T-cell (primary cell): ENCODE results near the gene ELL. TPM values are rescaled to one million over a fixed set of nuclear protein-coding genes. Genes with fewer than 3 reads are reported as not detected.

Experiments
- ATAC-seq, 4 experiments: fragments of 200-7000 bp in 3 of 4; fragments of 150-1000 bp in 1 of 4; cut with Tn5 transposase; replicated peaks in 1 of 4; 1 replicate in 3 of 4; 2 replicates in 1 of 4; pipeline ENCODE4 v1.10.0; 2021; ENCODE audit warnings: moderate library complexity in 3 of 4, mild to moderate bottlenecking in 2 of 4, moderate number of reproducible peaks in 1 of 4
- CTCF ChIA-PET, 2 donors: fragments of 300-600 bp; sonication (Branson Sonifier 250); formaldehyde crosslinking; loops; one replicate each; lab custom pipeline; 2022; ENCODE audit warnings: antibody characterized with exemption in 2 of 2; lab: Charles Lee
- POLR2A ChIA-PET, 2 donors: fragments of 300-600 bp; sonication (Branson Sonifier 250); formaldehyde crosslinking; loops; one replicate each; lab custom pipeline; 2022; ENCODE audit warnings: antibody characterized with exemption in 2 of 2; lab: Charles Lee
- DNase-seq, 35 experiments: peaks; one replicate each; pipeline versions ENCODE4 v3.0.0 to v3.0.0-alpha.2; 2013 to 2023
- H3K27ac ChIP-seq: one replicate; pipeline ENCODE4 v1.5.1; 2013; ENCODE audit warnings: low read length
- H3K27me3 ChIP-seq, 2 experiments: replicated peaks in 1 of 2; 1 replicate in 1 of 2; 2 replicates in 1 of 2; pipeline versions ENCODE4 v1.6.1 to v1.7.0; 2013; ENCODE audit warnings: low read length in 1 of 2, mixed read lengths in 1 of 2; ENCODE audit not compliant: control insufficient read depth in 2 of 2, insufficient read depth in 2 of 2; ENCODE audit errors: extremely low read depth in 1 of 2
- H3K36me3 ChIP-seq, 2 donors: 1 replicate in 1 of 2; 2 replicates in 1 of 2; pipeline versions ENCODE4 v1.6.1 to v1.7.0; 2013; ENCODE audit warnings: low read length in 1 of 2; ENCODE audit not compliant: control insufficient read depth in 2 of 2, insufficient read depth in 1 of 2; ENCODE audit errors: extremely low read depth in 1 of 2
- H3K4me1 ChIP-seq, 2 experiments: 1 replicate in 1 of 2; 2 replicates in 1 of 2; pipeline versions ENCODE4 v1.6.1 to v1.7.0; 2013; ENCODE audit warnings: low read length in 2 of 2, mixed read lengths in 1 of 2; ENCODE audit not compliant: insufficient read depth in 2 of 2, control insufficient read depth in 1 of 2; ENCODE audit errors: extremely low read depth in 1 of 2
- H3K4me3 ChIP-seq, 2 donors: 1 replicate in 1 of 2; 2 replicates in 1 of 2; pipeline versions ENCODE4 v1.5.1 to v1.7.0; 2013; ENCODE audit warnings: mild to moderate bottlenecking in 2 of 2, low read length in 1 of 2, moderate library complexity in 1 of 2; ENCODE audit not compliant: control insufficient read depth in 1 of 2; ENCODE audit errors: extremely low read depth in 1 of 2
- H3K9me3 ChIP-seq: 2 replicates; pipeline ENCODE4 v1.7.0; 2013
- H3K27ac Mint-ChIP-seq, 2 donors: one replicate each; pipeline ENCODE4 v1.8.0; 2020 to 2021; ENCODE audit warnings: mild to moderate bottlenecking in 2 of 2, mixed read lengths in 2 of 2
- H3K27me3 Mint-ChIP-seq, 2 donors: one replicate each; pipeline ENCODE4 v1.8.0; 2021 to 2022; ENCODE audit warnings: mixed read lengths in 2 of 2
- H3K36me3 Mint-ChIP-seq: one replicate; pipeline ENCODE4 v1.8.0; 2021; ENCODE audit warnings: mixed read lengths
- H3K4me1 Mint-ChIP-seq, 3 donors: one replicate each; pipeline ENCODE4 v1.8.0; 2020 to 2022; ENCODE audit warnings: mixed read lengths in 3 of 3, mild to moderate bottlenecking in 1 of 3
- H3K4me3 Mint-ChIP-seq, 3 donors: one replicate each; pipeline ENCODE4 v1.8.0; 2020 to 2022; ENCODE audit warnings: mild to moderate bottlenecking in 3 of 3, mixed read lengths in 3 of 3, moderate library complexity in 3 of 3
- H3K9me3 Mint-ChIP-seq, 3 donors: one replicate each; pipeline ENCODE4 v1.8.0; 2020 to 2022; ENCODE audit warnings: mixed read lengths in 3 of 3
- WGBS: methylation state at CpG from one replicate; pipeline ENCODE4 v1.1.5; 2013; ENCODE audit warnings: missing lambda C conversion rate; ENCODE audit not compliant: insufficient coverage; 5-methylcytosine and 5-hydroxymethylcytosine counted together
- total RNA-seq, 35 experiments: library from RNA in 6 of 35; stranded (reverse) in 6 of 35; fragments of 120-200 nt in 1 of 35; gene quantifications; one replicate each; pipeline versions ENCODE4 v1.2.1 to v1.2.4 and lab custom pipeline; 2013 to 2026

ELL gene
- total RNA-seq, 5 donors from 2014 or later (not counting 1 experiment from before 2014, with no cell fraction given), result 27.2 to 46.4 (median 33.4) TPM

DNA sequence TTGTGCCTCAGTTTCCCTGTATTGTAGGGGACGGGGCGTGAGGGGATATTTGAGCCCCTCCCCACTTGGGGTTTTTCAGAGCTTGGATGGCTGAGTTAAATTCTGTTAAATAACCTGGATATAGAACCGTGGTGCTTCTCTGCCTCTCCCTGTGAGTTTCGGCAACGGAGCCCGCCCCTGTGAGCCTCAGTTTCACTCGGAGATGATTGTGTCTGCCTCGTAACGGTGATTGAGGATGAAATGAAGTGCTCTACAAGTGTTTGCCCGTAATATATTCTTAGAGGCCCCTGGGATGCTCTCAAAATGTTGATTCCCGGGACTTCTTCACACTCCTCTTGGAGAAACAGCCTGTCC, 36.3 kb upstream of the ELL start:
- H3K36me3 Mint-ChIP-seq, result peaks cover 7% of the 10 kb centered on the region
- peak overlapping the region; percentile 80 to 85 for H3K4me3 ChIP-seq

DNA sequence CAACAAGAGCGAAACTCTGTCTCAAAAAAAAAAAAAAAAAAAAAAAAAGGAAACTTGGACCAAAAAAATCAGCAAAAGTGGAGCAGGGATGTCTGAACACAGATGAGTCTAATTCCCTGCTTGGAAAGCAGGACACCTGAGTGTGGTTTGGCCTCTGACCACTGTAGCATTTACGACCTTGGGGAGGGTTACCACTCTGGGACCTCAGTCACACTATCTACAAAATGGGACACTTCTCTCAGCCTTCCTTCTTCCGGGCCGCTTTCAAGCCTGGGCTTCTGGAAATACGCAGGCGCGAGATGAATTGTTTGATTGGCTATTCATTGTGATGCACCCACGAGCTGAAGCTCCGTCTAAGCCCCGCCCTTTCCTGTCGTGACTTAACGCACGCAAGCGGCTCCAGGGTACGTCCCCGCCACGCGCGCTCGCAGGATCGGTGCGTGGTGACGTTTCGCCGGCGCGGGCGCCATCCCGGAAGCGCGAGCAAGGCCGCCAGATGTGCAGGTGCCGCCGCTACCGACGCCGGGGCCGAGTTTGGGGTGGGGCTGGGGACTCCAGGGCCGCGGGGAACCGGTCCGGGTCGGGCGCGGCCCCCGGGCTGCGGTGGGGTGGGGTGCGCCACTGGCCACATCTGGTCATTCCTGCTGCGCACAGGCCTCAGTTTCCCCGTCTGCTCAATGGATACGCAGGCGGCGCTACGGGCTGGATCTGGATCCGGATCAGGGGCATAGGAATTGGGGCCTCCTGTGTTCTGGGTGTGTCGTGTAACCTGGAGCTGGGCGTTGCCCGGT, 35.7 kb upstream of the ELL start, which contains the start of gene KXD1:
KXD1 (plus strand) TSS at position 460 of the 791 bp plus-strand sequence. CDS start 4,187 bp downstream, outside the sequence.
- H3K27me3 ChIP-seq, result no peaks in the 10 kb centered on the region
- H3K9me3 ChIP-seq, result no peaks in the 10 kb centered on the region
- Mint-ChIP-seq H3K9me3 (no peaks in the 10 kb centered on the region), H3K27me3 (no peaks in the 10 kb centered on the region), H3K27ac (peak within 1 kb of the TSS; percentile 90 to 92), H3K4me1 (peaks cover 23 to 28% (median 23%) of the 10 kb centered on the region in 3 donors), H3K36me3 (peaks cover 4% of the 10 kb centered on the region), H3K4me3 (peak within 1 kb of the TSS; percentile 87 to 90 (median 87))
- peak within 1 kb of the TSS; percentile 90 for H3K27ac ChIP-seq
- peak within 1 kb of the TSS; percentile 80 to 85 for H3K4me3 ChIP-seq
- ChIA-PET CTCF (interaction anchor here (0.6 to 2.6 kb wide), 10 partner anchors 10 to 138 kb away, joined by 3 to 13 read pairs (median 3); partner anchors contain the start of genes ELL (in 1 of the 2), REX1BD (in 1 of the 2), SSBP4 (in 1 of the 2) and UBA52 (in 1 of the 2)), POLR2A (interaction anchor here (0.6 to 1.5 kb wide), 8 partner anchors 13 to 706 kb away, joined by 3 to 18 read pairs (median 6); partner anchors contain the start of genes UBA52 (in 2 of the 2), FKBP8 (in 1 of the 2) and REX1BD (in 1 of the 2))
- peaks cover 0 to 10% of the 10 kb centered on the region in 2 donors for H3K36me3 ChIP-seq
- WGBS, result 1% methylated on average over 57 of the region's 58 CpGs
- H3K4me1 ChIP-seq, result peaks cover 14 to 27% of the 10 kb centered on the region in 2 experiments
- ATAC-seq, result peak; percentile 99 to 100 (median 100)
- DNase-seq, result peak; percentile 88 to 100 (median 98)

More for the DNA sequence above, 36.3 kb upstream of the ELL start:
- DNase-seq, result peak in 2 of 35 experiments; percentile 25 to 35
- Mint-ChIP-seq H3K9me3 (no peaks in the 10 kb centered on the region), H3K27ac (peak overlapping the region; percentile 90 to 92), H3K4me3 (peak overlapping the region; percentile 87 to 90 (median 87)), H3K4me1 (peaks cover 23 to 28% (median 23%) of the 10 kb centered on the region in 3 donors), H3K27me3 (no peaks in the 10 kb centered on the region)
- peaks cover 14 to 27% of the 10 kb centered on the region in 2 experiments for H3K4me1 ChIP-seq
- no peak for ATAC-seq
- CTCF ChIA-PET, result interaction anchor here (0.6 to 2.6 kb wide), 9 partner anchors 10 to 555 kb away, joined by 3 to 13 read pairs (median 6); partner anchors contain the start of genes ELL (in 1 of the 2), REX1BD (in 1 of the 2) and UBA52 (in 1 of the 2)
- H3K9me3 ChIP-seq, result no peaks in the 10 kb centered on the region
- H3K27me3 ChIP-seq, result no peaks in the 10 kb centered on the region
- 3% methylated on average over 11 of the region's 11 CpGs for WGBS
- POLR2A ChIA-PET, result interaction anchor here (0.6 to 1.5 kb wide), 6 partner anchors 13 to 269 kb away, joined by 4 to 18 read pairs (median 6); partner anchors contain the start of genes UBA52 (in 2 of the 2) and REX1BD (in 1 of the 2)
- H3K36me3 ChIP-seq, result peaks cover 1 to 16% of the 10 kb centered on the region in 2 donors
- peak overlapping the region; percentile 90 for H3K27ac ChIP-seq

DNA sequence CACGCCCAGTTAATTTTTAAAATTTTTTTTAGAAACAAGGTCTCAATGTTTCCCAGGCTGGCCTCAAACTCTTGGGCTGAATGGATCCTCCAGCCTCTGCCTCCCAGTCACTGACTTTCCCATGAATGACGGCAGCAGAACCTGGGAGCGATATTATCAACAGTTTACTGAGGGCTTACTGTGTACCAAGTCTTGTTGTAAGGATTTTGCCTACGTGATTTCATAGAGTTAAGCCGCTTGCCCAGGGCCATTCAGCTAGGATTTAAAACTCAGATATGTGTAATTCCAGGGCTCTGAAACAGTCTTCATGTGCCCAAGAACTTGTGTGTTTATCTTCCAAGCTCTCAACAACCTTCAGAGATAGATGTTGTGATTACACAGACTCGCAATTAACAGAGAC, 29.8 kb upstream of the ELL start:
- ChIA-PET POLR2A (no interaction called here), CTCF (no interaction called here)
- ATAC-seq, result no peak
- no peaks in the 10 kb centered on the region for H3K36me3 Mint-ChIP-seq
- H3K27ac ChIP-seq, result no peak overlapping the region
- no peak overlapping the region for H3K4me3 Mint-ChIP-seq
- H3K36me3 ChIP-seq, result no peaks in the 10 kb centered on the region
- no peak for DNase-seq
- H3K9me3 Mint-ChIP-seq, result no peaks in the 10 kb centered on the region
- H3K4me1 Mint-ChIP-seq, result no peaks in the 10 kb centered on the region
- H3K9me3 ChIP-seq, result no peaks in the 10 kb centered on the region
- peaks cover 0 to 6% of the 10 kb centered on the region in 2 experiments for H3K27me3 ChIP-seq
- H3K27me3 Mint-ChIP-seq, result no peaks in the 10 kb centered on the region
- H3K4me1 ChIP-seq, result peaks cover 0 to under 1% of the 10 kb centered on the region in 2 experiments
- 100% methylated on average over 3 of the region's 6 CpGs for WGBS
- no peak overlapping the region for H3K4me3 ChIP-seq
- no peak overlapping the region for H3K27ac Mint-ChIP-seq

DNA sequence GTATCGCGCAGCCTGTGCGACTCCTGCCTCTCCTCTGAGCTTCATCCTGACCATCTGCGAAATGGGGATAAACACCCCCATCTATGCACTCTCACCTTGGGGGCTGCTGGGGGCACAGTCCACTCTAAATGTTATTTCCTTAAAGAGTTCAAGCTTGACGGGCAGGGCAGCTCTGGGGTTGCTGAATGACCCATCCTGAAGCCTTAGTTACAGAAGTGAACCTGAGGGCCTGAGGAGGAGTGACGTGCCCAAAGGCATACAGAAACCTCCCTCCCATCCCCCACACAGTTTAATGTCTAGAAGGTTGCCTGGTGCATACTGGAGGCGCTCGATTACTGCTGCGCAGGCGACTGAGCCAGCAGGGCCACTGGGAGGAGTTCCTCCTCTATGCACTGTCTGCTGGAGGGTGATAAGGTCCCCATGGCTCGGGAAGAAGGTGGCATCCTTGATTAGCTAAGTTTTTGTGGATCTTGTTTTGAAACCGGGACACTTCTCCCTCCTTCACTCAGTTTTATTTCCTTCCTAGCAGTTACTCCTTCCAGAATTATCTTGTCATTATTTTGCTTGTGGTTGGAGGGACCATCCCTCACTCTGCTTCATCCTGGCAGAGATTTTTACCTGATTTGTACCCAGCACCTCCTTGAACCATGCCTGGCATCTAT, 22.1 kb upstream of the ELL start:
- DNase-seq, result peak; percentile 38 to 89 (median 65)
- peak; percentile 73 to 79 (median 76) for ATAC-seq
- Mint-ChIP-seq H3K4me1 (peaks cover 19 to 32% (median 27%) of the 10 kb centered on the region in 3 donors), H3K9me3 (no peaks in the 10 kb centered on the region), H3K4me3 (peak overlapping the region; percentile 86 to 95 (median 89)), H3K27ac (peak overlapping the region; percentile 95 to 98), H3K36me3 (no peaks in the 10 kb centered on the region), H3K27me3 (no peaks in the 10 kb centered on the region)
- 0% methylated on average over 4 of the region's 12 CpGs for WGBS
- Histone ChIP-seq H3K9me3 (no peaks in the 10 kb centered on the region), H3K27ac (peak overlapping the region; percentile 90), H3K4me3 (peak overlapping the region; percentile 73 to 77), H3K4me1 (peaks cover 4 to 28% of the 10 kb centered on the region in 2 experiments), H3K27me3 (peaks cover 0 to 9% of the 10 kb centered on the region in 2 experiments), H3K36me3 (peaks cover 6 to 18% of the 10 kb centered on the region in 2 donors)
- POLR2A ChIA-PET, result interaction anchor here (0.9 to 1.2 kb wide), 3 partner anchors 13 to 45 kb away, joined by 3 to 18 read pairs (median 3); partner anchors contain the start of gene KXD1 (in 1 of the 2)
- CTCF ChIA-PET, result interaction anchor here (1.0 to 1.4 kb wide), 4 partner anchors 15 to 69 kb away, joined by 3 to 5 read pairs (median 4); no protein-coding TSS in a partner anchor

DNA sequence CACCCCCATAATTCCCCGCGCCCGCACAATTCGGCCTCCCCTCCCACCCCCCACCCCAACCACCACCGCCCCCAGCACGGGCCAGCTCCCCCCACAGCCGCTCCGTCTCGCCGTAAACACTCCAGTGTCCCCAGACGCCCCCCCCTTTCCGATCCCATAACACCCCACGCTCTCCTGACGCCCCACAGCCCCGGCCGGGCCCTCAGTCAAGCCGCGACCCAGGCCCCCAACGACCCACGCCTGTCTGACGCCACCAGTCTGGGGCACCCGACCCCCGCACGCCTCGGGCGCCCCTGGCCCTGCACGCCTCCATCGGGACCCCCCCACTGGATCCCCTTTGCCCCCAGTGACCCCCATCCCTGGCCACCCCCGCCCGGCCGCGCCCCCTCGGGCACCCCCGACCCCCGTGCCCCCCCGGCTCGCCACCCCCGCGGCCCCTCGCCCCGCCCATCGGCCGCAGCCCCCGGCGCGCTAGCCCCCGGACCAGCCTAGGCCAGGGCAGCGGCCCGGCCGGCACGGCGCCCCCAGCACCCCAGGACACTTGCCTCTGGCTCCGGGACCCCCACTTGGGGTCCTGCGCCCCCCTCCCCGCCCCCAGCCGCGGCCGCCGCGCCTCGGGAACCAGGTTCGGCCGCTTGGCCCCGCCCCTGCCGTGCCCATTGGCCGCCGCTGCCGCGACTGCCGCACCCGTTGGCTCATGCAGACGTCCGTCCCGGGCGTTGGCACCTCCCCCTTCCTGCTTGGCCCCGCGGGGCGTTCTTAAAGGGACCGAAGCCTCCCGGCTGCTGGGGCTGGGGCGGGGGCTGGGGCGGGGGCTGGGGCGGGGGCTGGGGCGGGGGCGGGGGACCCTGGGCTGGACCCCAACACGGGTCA, 21.3 kb upstream of the ELL start, which contains the start of gene FKBP8:
FKBP8 (minus strand) TSS at position 633 of the 873 bp plus-strand sequence. CDS start 1,603 bp downstream, outside the sequence.
- Histone ChIP-seq H3K9me3 (no peaks in the 10 kb centered on the region), H3K4me1 (peaks cover 4 to 28% of the 10 kb centered on the region in 2 experiments), H3K27me3 (peaks cover 0 to 4% of the 10 kb centered on the region in 2 experiments), H3K36me3 (peaks cover 6 to 23% of the 10 kb centered on the region in 2 donors), H3K27ac (peak within 1 kb of the TSS; percentile 90), H3K4me3 (peak within 1 kb of the TSS; percentile 73 to 77)
- no peaks in the 10 kb centered on the region for H3K9me3 Mint-ChIP-seq
- ATAC-seq (peak; percentile 96 to 98 (median 97)), DNase-seq (peak; percentile 80 to 96 (median 90))
- peak within 1 kb of the TSS; percentile 95 to 98 for H3K27ac Mint-ChIP-seq
- under 1% methylated on average over 35 of the region's 86 CpGs for WGBS
- no peaks in the 10 kb centered on the region for H3K36me3 Mint-ChIP-seq
- H3K27me3 Mint-ChIP-seq, result no peaks in the 10 kb centered on the region
- CTCF ChIA-PET, result interaction anchor here (0.6 to 1.4 kb wide), 5 partner anchors 14 to 132 kb away, joined by 3 to 5 read pairs (median 4); partner anchors contain the start of gene KXD1 (in 1 of the 2)
- peaks cover 19 to 32% (median 27%) of the 10 kb centered on the region in 3 donors for H3K4me1 Mint-ChIP-seq
- peak within 1 kb of the TSS; percentile 86 to 95 (median 89) for H3K4me3 Mint-ChIP-seq
- POLR2A ChIA-PET, result interaction anchor here (0.9 to 1.2 kb wide), 2 partner anchors 14 to 46 kb away, joined by 3 read pairs; no protein-coding TSS in a partner anchor
